ENCODE measurements around the gene ZC3H14. TPM values are rescaled to one million over a fixed set of nuclear protein-coding genes. Genes with fewer than 3 reads are reported as not detected.

The ZC3H14 gene
- total and polyA plus RNA-seq, 11 donors, result 27.6 to 62.7 (median 42.7) TPM

DNA sequence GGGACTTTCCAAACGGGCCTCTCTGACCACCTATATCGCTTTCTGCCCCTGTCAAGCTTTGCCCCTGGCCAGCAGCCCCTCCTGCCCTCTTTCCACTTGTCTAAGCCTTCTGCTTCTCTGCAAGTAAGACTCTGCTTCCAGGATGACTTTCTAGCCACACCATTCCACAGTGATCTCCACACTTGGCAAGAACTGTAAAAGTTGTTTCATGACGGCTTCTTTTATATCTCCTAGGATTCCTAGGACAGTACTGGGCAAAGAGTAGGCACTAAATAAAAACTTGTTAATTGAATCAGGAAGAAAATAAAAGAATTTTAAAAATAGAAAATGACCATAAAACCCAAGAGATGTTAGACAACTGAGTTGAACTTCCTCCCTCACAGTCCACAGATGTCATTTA lies 6.3 kb upstream of the ZC3H14 start:
- ATAC-seq (no peak), DNase-seq (no peak)
- TF ChIP-seq, protein P1, sequence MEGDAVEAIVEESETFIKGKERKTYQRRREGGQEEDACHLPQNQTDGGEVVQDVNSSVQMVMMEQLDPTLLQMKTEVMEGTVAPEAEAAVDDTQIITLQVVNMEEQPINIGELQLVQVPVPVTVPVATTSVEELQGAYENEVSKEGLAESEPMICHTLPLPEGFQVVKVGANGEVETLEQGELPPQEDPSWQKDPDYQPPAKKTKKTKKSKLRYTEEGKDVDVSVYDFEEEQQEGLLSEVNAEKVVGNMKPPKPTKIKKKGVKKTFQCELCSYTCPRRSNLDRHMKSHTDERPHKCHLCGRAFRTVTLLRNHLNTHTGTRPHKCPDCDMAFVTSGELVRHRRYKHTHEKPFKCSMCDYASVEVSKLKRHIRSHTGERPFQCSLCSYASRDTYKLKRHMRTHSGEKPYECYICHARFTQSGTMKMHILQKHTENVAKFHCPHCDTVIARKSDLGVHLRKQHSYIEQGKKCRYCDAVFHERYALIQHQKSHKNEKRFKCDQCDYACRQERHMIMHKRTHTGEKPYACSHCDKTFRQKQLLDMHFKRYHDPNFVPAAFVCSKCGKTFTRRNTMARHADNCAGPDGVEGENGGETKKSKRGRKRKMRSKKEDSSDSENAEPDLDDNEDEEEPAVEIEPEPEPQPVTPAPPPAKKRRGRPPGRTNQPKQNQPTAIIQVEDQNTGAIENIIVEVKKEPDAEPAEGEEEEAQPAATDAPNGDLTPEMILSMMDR (IDR thresholded peaks at IDR 0.05), result no peak
- no peak for TF ChIP-seq POLR2A (IDR thresholded peaks at IDR 0.05)
- 32 to 41% (median 37%) methylated on average over 3 of the region's 3 CpGs for WGBS, 4 donors
- peaks cover 0 to 56% (median 0%) of the 10 kb centered on the region in 9 donors for H3K27me3 ChIP-seq
- peak overlapping the region in 4 of 12 donors; percentile 9 to 50 (median 34) for H3K27ac ChIP-seq
- H3K4me1 ChIP-seq, result peaks cover 11 to 40% (median 30%) of the 10 kb centered on the region in 12 donors
- H3K36me3 ChIP-seq, result no peaks in the 10 kb centered on the region
- H3K4me3 ChIP-seq, result no peak overlapping the region
- H3K9me3 ChIP-seq, result no peaks in the 10 kb centered on the region
- intact Hi-C loops (cut with DNase I), result loop anchor here in 3 of 10 donors (5.0 to 10.0 kb wide), 4 partner anchors 64 to 612 kb away; partner anchors contain the start of genes SPATA7 (in 2 of the 3) and GALC (in 1 of the 3)

GRCh38 chr14:88559852-88560251 lies 3.0 kb upstream of the ZC3H14 start:
- ATAC-seq (no peak), DNase-seq (no peak)
- H3K27ac ChIP-seq, result no peak overlapping the region
- H3K4me1 ChIP-seq, result peaks cover 3 to 36% (median 26%) of the 10 kb centered on the region in 12 donors
- WGBS, 4 donors, result 4 to 17% (median 6%) methylated on average over 1 of the region's 1 CpG
- no peaks in the 10 kb centered on the region for H3K36me3 ChIP-seq
- H3K9me3 ChIP-seq, result no peaks in the 10 kb centered on the region
- intact Hi-C loops (cut with DNase I), result loop anchor here in 7 of 10 donors (2.0 to 10.0 kb wide), 6 partner anchors 67 to 615 kb away; partner anchors contain the start of genes SPATA7 (in 2 of the 7) and GALC (in 1 of the 7)
- no peak overlapping the region for H3K4me3 ChIP-seq
- H3K27me3 ChIP-seq, result peaks cover 0 to 28% (median 0%) of the 10 kb centered on the region in 9 donors
- TF ChIP-seq POLR2A (IDR thresholded peaks at IDR 0.05), result no peak
- TF ChIP-seq, protein P1 (IDR thresholded peaks at IDR 0.05), result peak in 11 of 12 donors; percentile 5 to 55 (median 37)

DNA sequence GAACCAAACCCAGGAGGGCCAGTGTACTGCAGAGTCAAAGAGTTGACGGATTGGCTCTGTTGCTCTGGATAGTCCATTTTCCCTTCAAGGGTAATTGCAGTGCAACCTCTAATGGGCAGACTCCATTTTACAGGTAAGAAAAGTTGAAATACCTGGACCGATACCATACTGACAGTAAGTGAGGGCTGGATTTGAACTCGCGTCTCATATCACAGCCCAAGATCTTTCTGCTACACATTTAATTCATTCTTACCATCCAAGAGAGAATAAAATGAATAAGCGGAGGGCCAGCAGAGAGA lies 356 bp upstream of the ZC3H14 start:
- H3K4me3 ChIP-seq, result peak overlapping the region; percentile 60 to 99 (median 88)
- H3K4me1 ChIP-seq, result peaks cover 0 to 26% (median 18%) of the 10 kb centered on the region in 12 donors
- no peak for DNase-seq
- H3K27ac ChIP-seq, result peak overlapping the region in 10 of 12 donors; percentile 85 to 96 (median 92)
- TF ChIP-seq, protein P1 (IDR thresholded peaks at IDR 0.05), result no peak
- TF ChIP-seq POLR2A (IDR thresholded peaks at IDR 0.05), result no peak
- intact Hi-C loops (cut with DNase I), result loop anchor here in 6 of 10 donors (2.0 to 5.0 kb wide), 3 partner anchors 70 to 375 kb away; no protein-coding TSS in a partner anchor
- peaks cover 0 to 11% (median 0%) of the 10 kb centered on the region in 9 donors for H3K36me3 ChIP-seq
- ATAC-seq, result no peak
- peaks cover 0 to 3% (median 0%) of the 10 kb centered on the region in 9 donors for H3K27me3 ChIP-seq
- WGBS, 4 donors, result 27 to 36% (median 31%) methylated on average over 5 of the region's 5 CpGs
- no peaks in the 10 kb centered on the region for H3K9me3 ChIP-seq

GRCh38 chr14:88563845-88564244 lies 1.0 kb downstream of the ZC3H14 start:
- WGBS, 4 donors, result 34 to 43% (median 40%) methylated on average over 7 of the region's 7 CpGs
- Histone ChIP-seq H3K4me1 (peaks cover 0 to 26% (median 18%) of the 10 kb centered on the region in 12 donors), H3K27ac (peak overlapping the region in 8 of 12 donors; percentile 85 to 96 (median 92)), H3K4me3 (peak overlapping the region; percentile 60 to 99 (median 88)), H3K36me3 (peaks cover 0 to 25% (median 12%) of the 10 kb centered on the region in 9 donors), H3K27me3 (peaks cover 0 to 2% (median 0%) of the 10 kb centered on the region in 9 donors), H3K9me3 (no peaks in the 10 kb centered on the region)
- DNase-seq, result no peak
- TF ChIP-seq, protein P1 (IDR thresholded peaks at IDR 0.05), result no peak
- no peak for TF ChIP-seq POLR2A (IDR thresholded peaks at IDR 0.05)
- intact Hi-C loops (cut with DNase I), result loop anchor here in 6 of 10 donors (2.0 to 5.0 kb wide), 3 partner anchors 71 to 377 kb away; no protein-coding TSS in a partner anchor
- no peak for ATAC-seq

Data from heart left ventricle (tissue), 16 donors.